ENCODE data around the gene U2SURP. TPM values are rescaled to one million over a fixed set of nuclear protein-coding genes. Genes with fewer than 3 reads are reported as not detected.
"Not testable (repeated sequence)": the region's sequence is repeated elsewhere in the genome, so short reads cannot be mapped to it uniquely, and the experiment has no call there.

Gene U2SURP
- total RNA-seq, 1 donor from 2014 or later: 40.6 TPM

DNA sequence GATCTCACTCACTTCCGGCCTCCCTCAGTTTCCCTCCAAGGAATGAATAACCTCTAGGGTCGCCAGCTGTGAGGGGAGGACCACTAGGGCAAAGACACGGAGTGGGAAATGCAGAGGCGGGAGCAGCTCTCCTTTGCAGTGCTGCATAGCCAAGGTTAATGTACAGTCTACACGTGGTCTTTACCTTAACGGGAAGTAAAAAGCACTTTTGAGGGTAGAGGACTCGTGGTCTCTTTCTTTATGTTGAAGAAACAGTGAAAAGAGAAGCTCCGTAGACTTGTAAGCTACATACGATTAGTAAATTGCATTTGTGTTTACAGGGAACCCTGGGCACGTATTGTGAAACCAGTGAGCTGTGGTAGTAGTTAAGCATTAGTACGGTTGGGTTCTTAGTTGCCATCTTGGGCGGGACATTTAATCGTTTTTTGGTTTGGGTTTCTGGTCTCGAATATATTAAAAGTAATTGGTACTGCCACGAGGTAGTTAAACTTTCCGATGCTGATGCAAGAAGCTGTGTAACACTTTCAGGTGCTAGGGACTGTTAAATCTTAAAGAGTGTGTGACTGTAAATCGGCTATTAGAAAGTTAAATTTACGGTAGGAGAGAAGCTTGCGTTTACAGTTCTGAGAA lies 828 bp downstream of the U2SURP start:
- intact Hi-C loops (cut with DNase I): loop anchor here (10.0 kb wide), 1 partner anchor 277 kb away; the partner anchor contains the start of gene TRPC1
- DNase-seq (ENCODE audit: low spot score): no peak

DNA sequence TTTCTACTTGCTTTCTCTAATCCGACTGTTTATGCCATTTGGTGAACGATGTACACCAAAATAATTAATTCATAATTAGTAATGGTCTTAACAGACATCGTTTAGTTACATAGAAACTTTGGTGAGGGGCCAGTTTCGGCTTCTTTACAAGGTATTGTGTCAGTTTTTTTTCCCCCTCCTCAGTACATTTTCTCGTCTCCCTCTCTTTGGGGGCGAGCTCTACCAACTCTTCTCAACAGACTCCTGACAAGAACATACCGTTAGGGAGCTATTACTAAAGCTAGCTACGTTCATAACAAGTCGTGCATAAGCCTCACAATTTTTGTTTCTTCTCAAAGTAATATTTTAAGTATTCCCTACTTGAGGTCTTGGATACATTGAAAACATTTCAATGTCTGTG lies 1.4 kb downstream of the U2SURP start:
- no peak for DNase-seq (ENCODE audit: low spot score)
- intact Hi-C loops (cut with DNase I): loop anchor here (10.0 kb wide), 1 partner anchor 278 kb away; the partner anchor contains the start of gene TRPC1

DNA sequence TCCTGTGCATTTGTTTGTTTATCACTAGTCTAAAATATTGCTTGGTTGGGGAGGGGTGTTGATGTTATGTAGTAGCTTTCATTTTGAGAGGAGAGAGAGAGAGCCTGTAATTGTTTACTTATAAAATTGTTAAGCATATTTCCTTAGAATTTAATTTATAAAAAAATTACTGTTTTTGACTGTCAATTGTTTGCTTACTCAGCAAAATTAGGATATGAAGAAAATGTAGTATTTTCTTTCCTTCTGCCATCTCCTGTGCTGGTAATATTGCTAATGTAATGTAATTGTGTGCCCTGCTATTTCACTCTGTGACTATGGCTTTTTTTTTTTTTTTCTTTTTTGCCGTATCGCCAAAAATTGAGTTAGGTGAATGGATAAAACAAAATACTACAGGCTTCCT lies 3.5 kb downstream of the U2SURP start:
- intact Hi-C loops (cut with DNase I): loop anchor here (10.0 kb wide), 1 partner anchor 280 kb away; the partner anchor contains the start of gene TRPC1

DNA sequence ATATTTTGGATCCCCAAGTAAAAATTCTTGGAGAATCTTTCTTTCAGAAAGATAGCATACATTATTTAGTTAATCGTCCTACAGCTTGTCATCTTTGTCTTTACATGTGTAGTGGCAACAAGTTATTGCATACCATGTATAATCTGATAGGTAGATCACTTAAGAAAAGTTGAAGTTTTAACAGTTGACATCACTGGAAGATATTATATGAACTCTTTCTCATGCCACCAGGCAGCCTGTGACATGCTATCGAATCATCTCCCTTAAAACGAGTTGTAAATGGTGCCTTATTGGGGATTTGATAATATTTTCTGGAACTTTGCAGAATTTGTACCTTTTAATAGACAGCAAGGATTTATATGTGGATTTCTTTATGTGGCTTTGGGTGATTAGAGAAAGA lies 8.7 kb downstream of the U2SURP start:
- no peak for DNase-seq (ENCODE audit: low spot score)
- intact Hi-C loops (cut with DNase I): no loop called here

More for the DNA sequence above, 3.5 kb downstream of the U2SURP start:
- no peak for DNase-seq (ENCODE audit: low spot score)

DNA sequence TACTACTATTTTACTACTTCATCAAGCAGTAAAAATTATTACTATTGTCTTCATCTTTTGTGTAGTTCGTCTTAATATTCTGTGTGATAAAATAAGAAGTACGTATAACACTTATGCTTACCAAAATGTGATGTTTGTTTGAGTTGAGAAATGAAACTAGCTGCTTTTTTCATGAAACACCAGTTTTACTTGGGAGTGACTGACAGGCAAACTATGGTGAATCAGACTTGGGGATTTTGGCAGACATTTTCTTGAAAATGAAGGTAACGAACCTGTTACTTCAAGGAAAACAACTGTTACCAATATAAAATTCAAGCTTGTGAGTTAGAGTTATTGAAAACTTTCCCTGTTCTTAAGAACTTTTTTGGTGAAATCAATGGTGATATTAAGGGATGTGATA lies 10.3 kb downstream of the U2SURP start:
- intact Hi-C loops (cut with DNase I): no loop called here

DNA sequence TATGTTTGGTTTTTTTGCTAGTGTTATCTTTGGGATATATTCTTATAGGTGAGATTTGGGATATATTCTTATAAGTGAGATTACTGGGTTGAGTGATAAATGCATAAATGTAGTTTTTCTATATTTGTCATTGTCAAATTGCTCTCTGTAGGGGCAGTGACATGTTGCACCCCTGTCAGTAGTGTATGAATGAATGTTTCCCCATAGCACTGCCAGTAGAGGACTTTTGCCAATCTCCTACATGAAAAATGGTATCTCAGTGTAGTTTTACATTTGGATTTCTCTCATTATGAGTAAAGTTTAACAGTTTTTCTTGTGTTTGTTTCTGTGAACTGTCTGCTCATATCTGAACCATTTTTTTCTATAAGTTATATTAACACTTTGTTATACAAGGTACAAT lies 13.6 kb downstream of the U2SURP start:
- DNase-seq (ENCODE audit: low spot score): no peak
- intact Hi-C loops (cut with DNase I): no loop called here

More for the DNA sequence above, 10.3 kb downstream of the U2SURP start:
- no peak for DNase-seq (ENCODE audit: low spot score)

DNA sequence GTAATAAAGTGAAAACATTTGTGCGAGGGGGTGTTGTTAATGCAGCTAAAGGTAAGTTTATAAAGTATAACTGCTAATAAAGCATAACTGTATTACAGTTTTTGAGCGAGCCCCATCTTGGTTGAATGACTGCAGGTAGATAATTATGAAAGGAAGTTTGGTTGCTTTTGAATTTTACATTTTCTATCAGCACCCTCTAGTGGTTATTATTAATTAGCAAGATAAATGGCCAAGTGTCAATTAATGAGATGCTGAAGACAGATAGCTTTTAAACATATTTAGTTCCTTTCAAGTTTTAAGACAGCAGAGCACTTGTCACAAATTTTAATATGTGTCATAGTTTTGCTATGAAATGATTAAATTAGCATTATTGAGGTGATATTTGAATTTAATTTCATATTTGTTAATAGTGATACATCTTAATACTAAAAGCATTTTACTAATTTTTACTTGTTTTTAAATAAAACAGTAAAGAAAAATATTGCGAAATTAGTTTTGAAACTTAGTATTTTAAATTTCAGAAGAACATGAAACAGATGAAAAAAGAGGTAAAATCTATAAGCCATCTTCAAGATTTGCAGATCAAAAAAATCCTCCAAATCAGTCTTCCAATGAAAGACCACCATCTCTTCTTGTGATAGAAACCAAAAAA lies 15.1 kb downstream of the U2SURP start:
- DNase-seq (ENCODE audit: low spot score): no peak
- intact Hi-C loops (cut with DNase I): no loop called here

DNA sequence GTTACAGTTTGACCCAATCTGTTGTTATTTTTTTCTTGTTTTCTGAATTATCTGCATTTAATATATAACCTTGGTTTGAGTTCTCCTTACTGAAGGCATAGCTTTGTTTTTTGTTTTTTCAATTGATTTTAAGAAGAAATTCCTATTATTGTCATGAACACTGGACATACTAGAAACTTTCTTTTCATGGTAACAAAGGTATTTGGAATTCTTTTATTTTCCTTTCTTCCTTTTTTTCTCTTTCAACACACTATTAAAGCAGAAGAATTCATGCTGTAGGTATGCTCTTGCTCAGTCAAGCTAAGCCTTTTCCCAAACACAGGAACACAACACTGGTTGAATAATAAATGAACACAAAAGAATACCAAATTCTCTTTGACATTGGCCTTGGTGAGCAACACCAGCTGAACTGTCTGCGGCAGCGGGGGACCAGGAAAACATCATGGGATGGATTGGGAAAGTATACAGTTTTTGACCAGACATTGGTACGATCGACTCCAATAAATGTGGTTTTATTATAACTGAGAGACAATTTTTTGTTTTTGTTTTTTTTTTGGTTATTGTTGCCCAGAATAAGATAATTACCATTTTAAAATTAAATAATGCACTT lies 23.1 kb downstream of the U2SURP start:
- no peak for DNase-seq (ENCODE audit: low spot score)
- intact Hi-C loops (cut with DNase I): no loop called here

DNA sequence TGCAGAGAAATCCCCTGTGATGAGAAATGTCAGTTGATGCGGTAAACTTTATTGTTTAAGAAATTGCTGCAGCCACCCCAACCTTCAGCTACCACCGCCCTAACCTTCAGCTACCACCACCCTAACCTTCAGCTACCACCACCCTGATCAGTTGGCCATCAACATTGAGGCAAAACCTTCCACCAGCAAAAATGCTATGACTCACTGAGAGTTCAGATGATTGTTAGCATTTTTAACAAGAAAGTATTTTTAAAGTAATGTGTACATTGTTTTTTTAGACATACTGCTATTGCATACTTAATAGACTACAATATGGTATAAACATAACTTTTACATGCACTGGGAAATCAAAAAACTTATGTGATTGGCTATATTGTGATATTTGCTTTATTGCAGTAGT lies 30.0 kb downstream of the U2SURP start:
- intact Hi-C loops (cut with DNase I): no loop called here
- DNase-seq (ENCODE audit: low spot score): no peak

DNA sequence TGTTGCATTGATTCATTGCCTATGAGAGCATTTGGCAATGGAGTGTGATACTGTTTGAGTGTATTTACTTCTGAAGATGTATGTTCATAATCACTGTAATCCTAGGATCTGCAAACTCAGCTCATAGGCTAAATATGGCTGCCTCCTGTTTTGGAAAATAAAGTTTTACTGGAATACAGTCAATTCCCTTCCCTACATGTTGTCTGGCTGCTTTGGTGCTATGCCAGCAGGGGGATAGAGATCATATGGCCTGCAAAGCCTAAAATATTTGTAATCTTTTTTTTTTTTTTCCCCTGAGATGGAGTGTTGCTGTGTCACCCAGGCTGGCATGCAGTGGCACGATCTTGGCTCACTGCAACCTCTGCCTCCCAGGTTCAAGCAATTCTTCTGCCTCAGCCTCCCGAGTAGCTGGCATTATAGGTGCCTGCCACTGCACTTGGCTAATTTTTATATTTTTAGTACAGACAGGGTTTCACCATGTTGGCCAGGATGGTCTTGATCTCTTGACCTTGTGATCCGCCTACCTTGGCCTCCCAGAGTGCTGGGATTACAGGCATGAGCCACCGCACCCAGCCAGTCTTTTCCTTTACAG lies 30.5 kb downstream of the U2SURP start:
- intact Hi-C loops (cut with DNase I); DNase-seq (ENCODE audit: low spot score): not testable (repeated sequence)

DNA sequence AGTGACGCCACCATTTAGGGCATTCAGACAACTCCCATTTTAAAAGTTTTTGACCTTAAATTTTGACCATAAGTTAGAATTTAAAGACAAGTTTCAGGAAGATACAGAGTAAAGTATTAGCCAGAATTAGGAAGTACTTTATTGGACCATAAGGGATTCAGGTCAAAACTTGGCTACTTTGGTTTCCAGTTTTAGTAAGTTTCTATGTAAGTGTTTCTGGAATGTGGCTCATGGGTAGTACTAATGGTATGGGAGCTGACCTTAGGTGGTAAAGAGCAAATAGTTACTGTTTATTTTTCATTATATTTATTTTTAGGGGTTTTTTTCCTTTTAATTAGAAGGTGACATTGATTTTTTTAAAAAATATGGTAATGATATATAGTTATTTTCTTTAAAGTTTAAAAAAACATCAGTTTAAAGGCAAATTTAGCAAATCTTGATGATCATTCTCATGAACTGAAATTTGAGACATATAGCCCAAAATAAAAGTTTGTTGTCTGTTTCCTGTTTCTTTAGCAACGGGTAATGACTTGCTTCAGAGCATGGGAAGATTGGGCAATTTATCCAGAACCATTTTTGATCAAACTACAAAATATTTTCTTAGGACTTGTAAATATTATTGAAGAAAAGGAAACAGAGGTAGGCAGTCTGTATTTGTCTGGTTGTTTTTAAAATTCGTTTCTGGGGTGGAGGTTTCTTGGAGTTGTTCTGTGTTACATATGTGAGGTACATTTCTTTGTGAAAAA lies 34.3 kb downstream of the U2SURP start:
- no peak for DNase-seq (ENCODE audit: low spot score)
- intact Hi-C loops (cut with DNase I): no loop called here

DNA sequence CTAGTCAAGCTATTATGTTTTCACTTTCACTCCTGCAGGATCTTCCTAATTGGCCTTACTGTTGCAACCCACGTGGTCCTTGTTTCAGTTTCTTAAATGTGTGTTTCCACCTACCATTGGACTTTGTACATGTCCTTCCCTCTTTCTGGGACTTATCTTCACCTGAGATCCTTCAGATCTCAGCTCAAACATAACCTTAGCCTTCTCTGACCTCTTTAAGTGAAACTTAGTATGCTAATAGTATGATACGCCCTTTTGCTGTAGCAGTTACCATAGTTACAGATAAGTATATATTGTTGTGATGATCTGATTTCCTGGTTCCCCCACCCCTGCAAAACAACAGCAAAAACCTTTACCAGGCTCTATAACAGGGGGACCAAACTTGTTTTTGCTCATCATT lies 35.2 kb downstream of the U2SURP start:
- no peak for DNase-seq (ENCODE audit: low spot score)
- intact Hi-C loops (cut with DNase I): no loop called here

DNA sequence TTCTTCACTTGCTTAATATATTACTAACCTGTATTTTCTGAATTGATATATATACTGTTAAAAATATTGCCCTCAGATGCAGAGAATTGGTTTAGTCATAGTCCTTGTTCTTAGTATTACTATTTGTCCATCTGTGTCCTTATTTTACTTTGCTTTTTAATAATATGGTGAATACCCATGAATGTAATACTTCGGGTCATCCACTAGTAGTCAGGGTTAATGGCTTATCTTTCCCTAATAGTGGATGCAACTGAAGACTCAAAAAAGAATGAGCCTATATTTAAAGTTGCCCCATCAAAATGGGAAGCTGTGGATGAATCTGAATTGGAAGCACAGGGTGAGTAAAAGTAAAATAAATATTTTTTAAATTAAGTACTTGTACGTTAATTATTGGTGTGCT lies 36.5 kb downstream of the U2SURP start:
- intact Hi-C loops (cut with DNase I): no loop called here
- DNase-seq (ENCODE audit: low spot score): no peak

DNA sequence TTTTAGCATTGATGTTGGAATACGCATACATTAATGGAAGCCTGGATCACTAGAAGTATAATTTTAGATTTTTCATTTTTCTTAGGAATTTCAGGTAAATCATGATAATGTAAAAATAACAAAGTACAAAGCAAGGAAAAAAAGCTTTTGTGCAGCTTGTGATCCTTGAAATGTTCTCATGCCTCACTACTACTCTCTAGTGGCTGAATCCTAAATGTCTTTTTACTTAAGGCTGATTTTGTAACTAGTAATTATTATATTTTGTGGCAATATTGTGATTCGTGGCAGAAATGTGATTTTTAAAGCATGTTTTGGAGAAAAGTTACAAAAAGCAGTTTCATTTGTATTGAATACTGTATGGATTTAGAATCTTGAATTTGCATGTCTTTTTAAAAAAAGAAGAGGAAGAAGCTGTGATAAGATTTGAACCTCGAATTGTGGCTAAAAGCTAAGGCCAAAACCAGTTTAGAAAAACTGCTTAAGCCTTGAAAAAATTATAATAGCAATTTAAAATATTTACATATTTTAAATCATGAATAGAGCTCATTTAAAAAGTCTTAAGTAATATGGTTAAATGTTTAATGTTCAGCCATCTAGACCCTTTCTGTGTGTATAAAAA lies 39.0 kb downstream of the U2SURP start:
- intact Hi-C loops (cut with DNase I): no loop called here
- no peak for DNase-seq (ENCODE audit: low spot score)

DNA sequence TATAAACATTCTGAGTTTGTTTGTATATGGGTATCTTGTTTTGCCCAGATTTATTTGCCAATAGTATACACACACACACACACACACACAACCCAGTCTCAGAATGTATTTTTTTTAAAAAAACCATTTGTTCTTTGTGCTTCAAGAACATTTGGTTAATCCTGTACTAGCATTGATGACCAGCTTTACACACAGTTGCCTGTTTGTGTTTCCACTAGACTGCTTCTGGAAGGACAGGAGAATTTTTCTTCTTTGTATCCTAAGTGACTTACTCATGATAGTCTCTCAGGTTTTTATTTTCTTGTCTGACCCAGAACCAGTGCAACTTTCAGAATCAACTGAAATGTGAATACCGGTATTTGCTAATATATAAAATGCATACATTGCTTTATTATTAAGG lies 40.5 kb downstream of the U2SURP start:
- DNase-seq (ENCODE audit: low spot score): no peak
- intact Hi-C loops (cut with DNase I): no loop called here

DNA sequence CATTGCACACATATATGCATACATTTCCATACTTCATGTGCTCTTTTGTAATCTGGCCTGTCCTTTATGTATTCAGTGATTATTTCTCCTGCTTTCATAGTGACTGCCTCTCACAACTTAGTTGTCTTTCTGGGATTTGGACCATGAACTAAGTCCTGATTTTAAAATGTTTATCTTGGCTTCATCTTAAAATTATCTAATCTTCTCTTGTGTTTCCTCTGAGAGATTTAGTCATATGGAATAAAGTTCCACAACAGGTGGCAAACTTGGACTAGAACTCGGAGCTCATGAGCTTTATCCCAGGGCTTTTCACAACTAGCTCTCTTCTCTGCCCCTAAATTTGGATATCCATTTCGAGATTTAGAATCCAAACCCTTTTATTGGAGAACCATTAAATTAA lies 44.3 kb downstream of the U2SURP start:
- intact Hi-C loops (cut with DNase I): no loop called here
- DNase-seq (ENCODE audit: low spot score): no peak

DNA sequence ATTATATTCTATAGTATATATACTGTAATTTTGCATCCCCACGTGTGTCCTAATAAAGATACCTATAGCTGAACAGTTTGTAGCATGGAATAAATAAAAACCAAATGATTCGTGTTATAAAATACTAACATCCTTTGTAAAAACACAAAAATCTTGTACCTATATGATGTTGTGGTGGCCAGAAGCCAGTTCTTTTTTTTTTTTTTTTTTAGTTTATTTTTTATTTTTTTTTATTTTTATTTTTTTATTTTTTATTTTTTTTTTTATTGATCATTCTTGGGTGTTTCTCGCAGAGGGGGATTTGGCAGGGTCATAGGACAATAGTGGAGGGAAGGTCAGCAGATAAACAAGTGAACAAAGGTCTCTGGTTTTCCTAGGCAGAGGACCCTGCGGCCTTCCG lies 44.7 kb downstream of the U2SURP start:
- intact Hi-C loops (cut with DNase I); DNase-seq (ENCODE audit: low spot score): not testable (repeated sequence)

DNA sequence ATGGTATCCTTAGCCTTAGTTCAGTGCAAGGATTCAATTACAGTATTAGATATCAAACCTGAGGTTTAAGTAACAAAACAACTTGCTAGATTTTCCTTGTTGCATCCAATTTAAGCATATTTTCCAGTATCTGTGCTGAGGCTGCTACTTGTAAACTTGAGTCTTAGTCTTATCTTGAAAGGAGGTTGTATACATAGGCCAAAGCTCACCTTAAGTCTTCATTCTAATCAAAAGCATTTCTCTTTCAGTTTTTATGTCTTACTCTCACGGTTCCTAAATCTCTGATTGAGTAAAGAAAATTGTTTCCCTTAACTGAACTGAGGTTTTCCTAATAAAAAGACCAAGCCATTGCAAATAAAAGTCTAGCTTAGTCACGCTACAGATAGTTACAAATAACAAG lies 52.6 kb downstream of the U2SURP start:
- intact Hi-C loops (cut with DNase I): loop anchor here (10.0 kb wide), 1 partner anchor 591 kb away; no protein-coding TSS in a partner anchor

DNA sequence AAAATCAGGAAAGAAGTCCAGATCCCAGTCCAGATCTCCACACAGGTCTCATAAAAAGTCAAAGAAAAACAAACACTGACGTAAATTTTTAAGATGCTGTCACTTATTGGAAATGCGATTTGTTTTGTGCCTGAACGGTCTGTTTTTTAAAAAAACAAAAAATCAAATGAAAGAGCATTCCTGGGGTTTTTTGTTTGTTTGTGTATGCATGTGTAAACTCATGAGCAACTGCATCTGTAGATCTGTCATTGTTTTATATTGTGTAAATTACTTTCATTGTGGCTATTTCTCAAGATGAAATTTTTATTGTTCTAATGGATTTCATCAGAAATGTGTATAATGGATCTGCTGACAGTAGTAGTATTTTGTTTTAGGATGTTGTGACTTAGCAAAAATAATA lies 55.0 kb downstream of the U2SURP start:
- intact Hi-C loops (cut with DNase I): loop anchor here (10.0 kb wide), 1 partner anchor 588 kb away; no protein-coding TSS in a partner anchor

More for the DNA sequence above, 52.6 kb downstream of the U2SURP start:
- DNase-seq (ENCODE audit: low spot score): no peak

More for the DNA sequence above, 55.0 kb downstream of the U2SURP start:
- no peak for DNase-seq (ENCODE audit: low spot score)

Measured in cardiac septum (tissue), 1 donor.